ENCODE measurements around the gene EYS.

DNA sequence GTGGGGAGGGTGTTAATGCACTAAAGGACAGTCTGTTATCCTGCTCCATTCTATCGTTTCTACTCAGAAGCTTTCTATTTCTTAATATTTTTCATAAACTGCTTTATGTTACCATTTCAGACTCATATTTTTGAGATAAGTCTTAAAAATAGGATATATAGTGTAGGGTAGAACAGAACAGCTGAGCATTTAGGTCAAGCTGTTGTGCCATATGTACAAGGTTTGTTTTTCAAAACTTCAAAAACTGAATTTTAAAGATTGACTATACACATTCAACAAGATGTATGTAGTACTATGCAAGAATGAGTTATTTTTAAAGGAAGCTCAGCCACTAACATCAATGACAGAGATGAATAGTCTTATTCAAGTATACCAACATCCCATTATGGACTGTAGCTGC lies 1634.3 kb downstream of the EYS start:
- TF ChIP-seq YY1 (IDR thresholded peaks at IDR 0.05; ENCODE audit: insufficient read depth, insufficient read length): no peak
- no peak for TF ChIP-seq ZNF274 (IDR thresholded peaks at IDR 0.05; ENCODE audit: low read depth, low read length)
